Keratinocyte (primary cell): ENCODE results near the gene SIPA1. TPM values are rescaled to one million over a fixed set of nuclear protein-coding genes. Genes with fewer than 3 reads are reported as not detected.

Experiments
- DNase-seq: peaks from one replicate; pipeline ENCODE4 v3.0.0-alpha.2; 2011; ENCODE audit warnings: low read depth, missing footprints, low spot score
- FAIRE-seq: peaks from 2 replicates; lab custom pipeline; 2011; peaks lifted over from hg19 to GRCh38; lab: Jason Lieb, UNC
- H2AFZ ChIP-seq: 2 replicates; pipeline ENCODE4 v1.6.0; 2012; ENCODE audit warnings: low read length, control low read depth, inconsistent platforms; ENCODE audit not compliant: control insufficient read depth
- H3K27ac ChIP-seq: 2 replicates; pipeline ENCODE4 v1.5.1; 2011; ENCODE audit warnings: low read length; ENCODE audit not compliant: control insufficient read depth, insufficient read depth
- H3K27me3 ChIP-seq: 3 replicates; pipeline ENCODE4 v1.6.0; 2011; ENCODE audit warnings: low read length; ENCODE audit not compliant: control insufficient read depth, insufficient read depth; ENCODE audit errors: extremely low read depth
- H3K36me3 ChIP-seq, 2 experiments: 2 replicates in 1 of 2; 3 replicates in 1 of 2; pipeline ENCODE4 v1.5.1; 2011; ENCODE audit warnings: low read length in 2 of 2, mild to moderate bottlenecking in 1 of 2; ENCODE audit not compliant: control insufficient read depth in 2 of 2, insufficient read depth in 2 of 2; ENCODE audit errors: extremely low read depth in 1 of 2
- H3K4me1 ChIP-seq: 3 replicates; pipeline ENCODE4 v1.5.1; 2011; ENCODE audit warnings: low read length; ENCODE audit not compliant: control insufficient read depth, insufficient read depth; ENCODE audit errors: extremely low read depth
- H3K4me2 ChIP-seq: 3 replicates; pipeline ENCODE4 v1.6.0; 2011; ENCODE audit warnings: low read depth, low read length; ENCODE audit not compliant: control insufficient read depth, insufficient read depth; ENCODE audit errors: extremely low read depth
- H3K4me3 ChIP-seq, 3 experiments: fragments of 200-600 bp in 1 of 3; sonication (generic) in 1 of 3; 2 replicates in 2 of 3; 3 replicates in 1 of 3; pipeline ENCODE4 v1.5.1; 2011 to 2016; ENCODE audit warnings: low read length in 3 of 3, mild to moderate bottlenecking in 3 of 3, control low read depth in 2 of 3, inconsistent platforms in 1 of 3, low read depth in 1 of 3, mixed read lengths in 1 of 3, mixed run types in 1 of 3, moderate library complexity in 1 of 3; ENCODE audit not compliant: control insufficient read depth in 2 of 3, insufficient read depth in 2 of 3; ENCODE audit errors: extremely low read depth in 1 of 3
- H3K79me2 ChIP-seq: 2 replicates; pipeline ENCODE4 v1.6.0; 2012; ENCODE audit warnings: low read length; ENCODE audit not compliant: control insufficient read depth, insufficient read depth
- H3K9ac ChIP-seq: 3 replicates; pipeline ENCODE4 v1.6.0; 2011; ENCODE audit warnings: low read length; ENCODE audit not compliant: control insufficient read depth, insufficient read depth; ENCODE audit errors: extremely low read depth
- H3K9me1 ChIP-seq: 3 replicates; pipeline ENCODE4 v1.6.0; 2011; ENCODE audit warnings: low read length; ENCODE audit not compliant: control insufficient read depth, insufficient read depth; ENCODE audit errors: extremely low read depth
- H3K9me3 ChIP-seq: 2 replicates; pipeline ENCODE4 v1.5.1; 2012; ENCODE audit warnings: low read depth, low read length; ENCODE audit not compliant: control insufficient read depth
- H4K20me1 ChIP-seq: 3 replicates; pipeline ENCODE4 v1.6.0; 2011; ENCODE audit warnings: low read length; ENCODE audit not compliant: control insufficient read depth, insufficient read depth; ENCODE audit errors: extremely low read depth
- EZH2 ChIP-seq: IDR thresholded peaks from one replicate; pipeline ENCODE4 v1.6.1; 2012; ENCODE audit warnings: inconsistent platforms, mild to moderate bottlenecking, low read length, moderate library complexity
- dilution Hi-C: fragments of 300-500 bp; cut with MboI; formaldehyde crosslinking; loops from one replicate; pipeline ENCODE4 v1.7.0; 2020; ENCODE audit warnings: low sequenced_read_pairs; ENCODE audit not compliant: extremely low pct_ligation_motif_present
- polyA plus RNA-seq, 5 experiments: library from polyadenylated mRNA; depleted of rRNA in 3 of 5; stranded (reverse) in 3 of 5; stranded (forward) in 1 of 5; unstranded in 1 of 5; fragments of >200 nt; gene quantifications; 1 replicate in 1 of 5; 2 replicates in 3 of 5; 3 replicates in 1 of 5; pipeline versions ENCODE4 v1.2.1 to v1.2.3, GENCODE V29; 2011 to 2012; ENCODE audit warnings: missing spikeins in 2 of 5, low read depth in 1 of 5, low replicate concordance in 1 of 5
- TF ChIP-seq, protein P1 (sequence below), 3 experiments: IDR thresholded peaks in 1 of 3; conservative IDR thresholded peaks in 1 of 3; optimal IDR thresholded peaks in 1 of 3; 2 replicates in 2 of 3; 3 replicates in 1 of 3; pipeline versions ENCODE3 to v1.5.1; 2011; ENCODE audit warnings: low read length in 3 of 3, mild to moderate bottlenecking in 3 of 3, moderate library complexity in 2 of 3, control low read depth in 1 of 3, inconsistent platforms in 1 of 3; ENCODE audit not compliant: insufficient read depth in 2 of 3; ENCODE audit errors: extremely low read depth in 1 of 3

SIPA1 gene
- polyA plus RNA-seq, 1 donor (not counting 4 experiments of a cell fraction or from before 2014, with no cell fraction given): 4.5 TPM

DNA sequence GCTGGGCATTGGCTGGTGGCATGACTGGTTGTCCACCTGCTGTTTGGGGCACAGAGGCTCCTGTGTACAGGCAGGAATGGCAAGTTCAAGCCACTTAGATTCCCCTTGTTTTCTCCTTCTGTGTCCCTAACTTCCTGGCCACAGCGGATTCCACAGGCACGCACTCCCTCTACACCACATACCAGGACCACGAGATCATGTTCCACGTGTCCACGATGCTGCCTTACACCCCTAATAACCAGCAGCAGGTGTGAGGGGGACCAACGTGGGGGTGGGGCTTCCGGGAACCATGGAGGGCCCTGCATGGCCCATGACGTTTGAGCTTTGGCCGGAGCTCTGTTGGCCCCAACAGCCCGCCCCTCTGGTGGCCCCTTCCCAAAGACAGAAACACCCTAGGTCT, 7.8 kb downstream of the SIPA1 start:
- no peak overlapping the region for H3K27ac ChIP-seq
- no peak overlapping the region for H3K4me3 ChIP-seq
- dilution Hi-C loops: no loop called here
- no peak overlapping the region for H3K9ac ChIP-seq
- H3K36me3 ChIP-seq: peaks cover 0 to 3% of the 10 kb centered on the region in 2 experiments
- H3K27me3 ChIP-seq: no peaks in the 10 kb centered on the region
- no peaks in the 10 kb centered on the region for H3K79me2 ChIP-seq
- H3K9me3 ChIP-seq: no peaks in the 10 kb centered on the region
- H3K4me2 ChIP-seq: no peak overlapping the region
- peaks cover 14% of the 10 kb centered on the region for H3K4me1 ChIP-seq
- H4K20me1 ChIP-seq: peaks cover 6% of the 10 kb centered on the region
- no peak for TF ChIP-seq EZH2
- TF ChIP-seq, protein P1, sequence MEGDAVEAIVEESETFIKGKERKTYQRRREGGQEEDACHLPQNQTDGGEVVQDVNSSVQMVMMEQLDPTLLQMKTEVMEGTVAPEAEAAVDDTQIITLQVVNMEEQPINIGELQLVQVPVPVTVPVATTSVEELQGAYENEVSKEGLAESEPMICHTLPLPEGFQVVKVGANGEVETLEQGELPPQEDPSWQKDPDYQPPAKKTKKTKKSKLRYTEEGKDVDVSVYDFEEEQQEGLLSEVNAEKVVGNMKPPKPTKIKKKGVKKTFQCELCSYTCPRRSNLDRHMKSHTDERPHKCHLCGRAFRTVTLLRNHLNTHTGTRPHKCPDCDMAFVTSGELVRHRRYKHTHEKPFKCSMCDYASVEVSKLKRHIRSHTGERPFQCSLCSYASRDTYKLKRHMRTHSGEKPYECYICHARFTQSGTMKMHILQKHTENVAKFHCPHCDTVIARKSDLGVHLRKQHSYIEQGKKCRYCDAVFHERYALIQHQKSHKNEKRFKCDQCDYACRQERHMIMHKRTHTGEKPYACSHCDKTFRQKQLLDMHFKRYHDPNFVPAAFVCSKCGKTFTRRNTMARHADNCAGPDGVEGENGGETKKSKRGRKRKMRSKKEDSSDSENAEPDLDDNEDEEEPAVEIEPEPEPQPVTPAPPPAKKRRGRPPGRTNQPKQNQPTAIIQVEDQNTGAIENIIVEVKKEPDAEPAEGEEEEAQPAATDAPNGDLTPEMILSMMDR (optimal IDR thresholded peaks at IDR 0.05 in 1 of 3, IDR thresholded peaks at IDR 0.05 in 1 of 3, conservative IDR thresholded peaks at IDR 0.05 in 1 of 3; ENCODE audit: extremely low read depth in 1 of 3, insufficient read depth in 2 of 3, low read length in 3 of 3): no peak
- DNase-seq (no peak), FAIRE-seq (no peak)
- no peak overlapping the region for H2AFZ ChIP-seq
- peaks cover 2% of the 10 kb centered on the region for H3K9me1 ChIP-seq

DNA sequence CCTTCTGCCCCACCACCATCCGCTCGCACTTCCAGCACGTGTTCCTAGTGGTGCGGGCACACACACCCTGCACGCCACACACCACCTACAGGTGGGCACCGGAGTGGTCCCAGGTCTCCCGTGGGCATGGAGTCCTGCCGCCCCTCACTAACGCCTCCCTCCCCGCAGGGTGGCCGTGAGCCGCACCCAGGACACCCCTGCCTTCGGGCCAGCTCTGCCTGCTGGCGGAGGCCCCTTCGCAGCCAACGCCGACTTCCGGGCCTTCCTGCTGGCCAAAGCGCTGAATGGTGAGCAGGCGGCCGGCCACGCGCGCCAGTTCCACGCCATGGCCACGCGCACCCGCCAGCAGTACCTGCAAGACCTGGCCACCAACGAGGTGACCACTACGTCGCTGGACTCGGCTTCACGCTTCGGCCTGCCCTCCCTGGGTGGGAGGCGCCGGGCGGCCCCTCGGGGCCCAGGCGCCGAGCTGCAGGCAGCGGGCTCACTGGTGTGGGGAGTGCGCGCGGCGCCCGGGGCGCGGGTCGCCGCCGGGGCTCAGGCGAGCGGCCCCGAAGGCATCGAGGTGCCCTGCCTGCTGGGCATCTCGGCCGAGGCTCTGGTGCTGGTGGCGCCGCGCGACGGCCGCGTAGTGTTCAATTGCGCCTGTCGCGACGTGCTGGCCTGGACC, 8.5 kb downstream of the SIPA1 start:
- peak overlapping the region; percentile 54 for H3K4me2 ChIP-seq

More for the DNA sequence above, 8.5 kb downstream of the SIPA1 start:
- Histone ChIP-seq H3K79me2 (no peaks in the 10 kb centered on the region), H3K9ac (no peak overlapping the region), H3K9me3 (no peaks in the 10 kb centered on the region), H4K20me1 (peaks cover 6% of the 10 kb centered on the region), H2AFZ (peak overlapping the region; percentile 58), H3K4me3 (peak overlapping the region; percentile 30 to 69 (median 49)), H3K27me3 (no peaks in the 10 kb centered on the region), H3K27ac (no peak overlapping the region), H3K4me1 (peaks cover 21% of the 10 kb centered on the region), H3K9me1 (peaks cover 2% of the 10 kb centered on the region), H3K36me3 (peaks cover 0 to 3% of the 10 kb centered on the region in 2 experiments)
- no peak for TF ChIP-seq EZH2
- TF ChIP-seq, protein P1 (optimal IDR thresholded peaks at IDR 0.05 in 1 of 3, IDR thresholded peaks at IDR 0.05 in 1 of 3, conservative IDR thresholded peaks at IDR 0.05 in 1 of 3; ENCODE audit: extremely low read depth in 1 of 3, insufficient read depth in 2 of 3, low read length in 3 of 3): no peak
- dilution Hi-C loops: no loop called here
- DNase-seq: no peak
- no peak for FAIRE-seq
